DLD1 (cell line): ENCODE measurements around the gene MACF1.
"Not testable (repeated sequence)": the region's sequence is repeated elsewhere in the genome, so short reads cannot be mapped to it uniquely, and the experiment has no call there.

Source experiments
- in situ Hi-C: cut with HindIII; loops from 2 replicates; pipeline ENCODE4 v1.10.0; 2017; ENCODE audit warnings: low sequenced_read_pairs

MACF1 gene

GRCh38 chr1:39204441-39205081 lies at the start of gene MACF1:
Gene MACF1, plus strand, starts transcription at chr1:39204695. Its CDS starts 328 bp downstream, at chr1:39205023.
- in situ Hi-C loops, result no loop called here

DNA sequence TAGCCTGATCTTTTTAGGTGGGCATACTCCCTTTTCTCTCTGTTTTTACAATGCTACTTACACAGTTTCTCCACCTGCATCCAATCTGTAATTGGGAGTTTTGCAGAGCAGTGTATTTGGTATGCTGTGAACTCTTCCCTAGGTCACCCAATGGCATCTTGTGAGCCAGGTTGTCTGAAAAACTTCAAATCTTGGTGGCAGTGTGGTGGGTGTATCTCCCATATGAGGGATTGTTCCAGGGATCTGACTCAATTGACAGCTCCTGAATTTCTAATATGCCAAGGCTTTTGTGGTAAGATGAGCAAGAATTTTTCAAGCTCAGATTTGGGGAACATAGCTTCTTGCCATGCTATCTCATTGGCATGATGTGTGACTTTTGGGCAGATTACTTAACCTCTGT lies 47.2 kb upstream of the MACF1 start:
- in situ Hi-C loops, result no loop called here

DNA sequence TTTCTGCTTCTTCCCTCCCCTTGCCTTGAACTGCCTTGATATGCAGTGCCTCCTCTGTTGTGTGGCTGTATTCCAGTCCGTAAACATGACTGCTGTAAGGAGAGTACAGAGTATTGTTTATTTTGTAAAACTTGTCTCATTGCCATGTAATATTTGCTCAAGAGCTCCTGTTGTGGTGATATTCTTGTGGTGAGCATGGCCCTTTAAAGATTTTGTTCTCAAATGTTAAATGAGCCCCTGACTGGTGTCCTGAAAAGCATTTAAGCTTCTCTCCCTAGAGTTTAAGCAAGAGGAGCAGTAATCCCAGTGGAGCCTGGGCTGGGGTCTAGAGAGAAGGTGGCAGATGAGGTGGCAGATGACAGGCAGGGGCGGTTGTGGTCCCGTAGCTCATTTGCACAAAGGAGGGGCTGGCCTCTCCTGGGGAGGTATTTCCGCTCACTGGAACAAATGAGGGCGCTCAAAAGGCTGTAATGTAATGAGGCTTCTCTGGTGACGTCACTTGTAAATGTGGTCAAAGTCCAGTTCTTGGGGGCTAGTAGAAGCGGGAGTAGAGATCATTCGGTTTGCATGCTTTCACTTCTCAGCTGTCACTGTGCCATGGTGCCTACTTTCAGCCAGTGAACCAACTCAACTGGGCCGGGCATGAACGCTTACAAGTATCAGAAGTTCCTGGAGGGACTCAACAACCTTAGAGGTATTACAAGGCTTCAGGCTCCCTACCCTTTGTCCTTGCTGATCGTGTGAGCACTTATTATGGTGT lies 46.0 kb upstream of the MACF1 start:
- in situ Hi-C loops, result no loop called here

DNA sequence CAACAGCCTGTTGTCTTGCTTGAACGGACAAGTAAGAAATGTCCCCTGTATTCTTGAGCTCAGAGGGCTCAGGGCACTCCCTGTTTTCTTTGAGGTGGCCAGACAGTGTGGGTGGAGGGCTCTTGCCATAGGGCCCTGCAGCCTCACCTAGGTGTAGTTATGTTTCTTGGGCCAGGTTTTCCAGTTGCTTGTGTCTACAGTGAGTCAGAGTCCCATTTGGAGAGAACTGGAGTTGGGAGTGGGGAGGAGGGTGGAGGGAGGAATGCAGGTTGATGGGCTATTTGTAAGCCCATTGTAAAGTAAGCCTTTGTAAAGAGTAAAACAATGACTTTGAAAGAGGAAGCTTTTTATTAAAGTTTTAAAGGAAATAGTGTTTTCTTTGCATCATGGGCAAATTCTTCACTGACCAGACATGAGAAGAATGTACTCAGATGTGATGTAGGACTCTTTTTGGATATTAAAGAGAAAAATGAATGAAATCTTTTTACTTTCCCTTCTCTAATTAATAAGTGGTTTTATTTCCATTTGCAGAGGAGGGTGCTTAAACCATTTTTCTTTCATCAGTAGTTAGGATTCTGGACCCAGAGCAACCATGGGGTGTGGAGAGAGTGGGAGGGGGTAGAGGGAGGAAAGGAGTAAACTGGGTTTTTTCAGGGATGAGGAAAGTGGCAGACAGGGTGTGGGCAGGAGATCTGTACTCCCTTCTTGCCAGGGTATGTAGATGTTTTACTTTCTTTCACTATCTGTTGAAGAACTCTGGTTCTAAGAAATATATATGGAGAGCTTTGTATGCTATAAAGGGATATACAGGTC lies 45.1 kb upstream of the MACF1 start:
- in situ Hi-C loops, result no loop called here

DNA sequence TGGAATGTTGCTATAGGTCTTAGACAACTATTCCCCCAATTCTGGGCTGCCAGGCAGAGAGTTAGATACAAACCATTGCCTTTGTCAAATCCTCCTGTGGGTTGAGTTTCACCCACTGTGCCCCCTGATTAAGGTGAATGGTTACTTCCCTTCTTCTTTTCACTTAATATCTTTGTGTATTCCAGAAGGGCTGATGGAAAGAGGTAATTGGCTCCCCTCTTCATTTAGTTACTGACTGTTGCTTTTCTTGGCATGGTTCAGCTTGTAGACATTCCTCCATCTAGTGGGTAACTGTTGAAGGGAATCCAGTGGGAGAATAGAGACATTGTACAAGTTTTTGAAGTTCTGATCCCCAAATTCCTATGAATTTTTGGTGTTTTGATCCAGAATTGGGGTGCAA lies 43.8 kb upstream of the MACF1 start:
- in situ Hi-C loops, result no loop called here

- in situ Hi-C loops, result not testable (repeated sequence)
These were observed 42.7 kb upstream of the MACF1 start for GRCh38 chr1:39161811-39162210.

GRCh38 chr1:39163469-39163868 lies 41.0 kb upstream of the MACF1 start:
- in situ Hi-C loops, result no loop called here

GRCh38 chr1:39164256-39164655 lies 40.2 kb upstream of the MACF1 start:
- in situ Hi-C loops, result no loop called here

DNA sequence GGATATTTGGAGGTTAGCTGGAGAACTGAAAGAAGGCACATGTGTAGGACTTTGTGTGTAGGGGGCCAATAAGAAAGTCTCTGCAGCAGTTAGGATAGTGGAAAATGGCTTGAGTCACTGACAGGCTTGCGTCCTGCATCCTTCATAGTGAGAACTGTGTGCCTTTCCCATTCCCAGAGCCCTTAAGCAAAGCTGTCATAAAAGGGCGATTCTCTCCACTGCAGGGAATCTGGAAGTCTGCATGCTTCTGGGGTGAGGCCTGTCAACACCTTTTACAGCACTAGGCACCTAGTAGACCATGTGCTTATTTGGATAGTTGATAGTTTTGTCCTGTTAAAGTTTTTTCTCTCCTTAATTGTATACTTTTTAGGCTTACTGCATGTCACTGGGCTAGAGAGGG lies 39.4 kb upstream of the MACF1 start:
- in situ Hi-C loops, result no loop called here

- in situ Hi-C loops, result no loop called here
These were observed 39.0 kb upstream of the MACF1 start for GRCh38 chr1:39165488-39165887.

DNA sequence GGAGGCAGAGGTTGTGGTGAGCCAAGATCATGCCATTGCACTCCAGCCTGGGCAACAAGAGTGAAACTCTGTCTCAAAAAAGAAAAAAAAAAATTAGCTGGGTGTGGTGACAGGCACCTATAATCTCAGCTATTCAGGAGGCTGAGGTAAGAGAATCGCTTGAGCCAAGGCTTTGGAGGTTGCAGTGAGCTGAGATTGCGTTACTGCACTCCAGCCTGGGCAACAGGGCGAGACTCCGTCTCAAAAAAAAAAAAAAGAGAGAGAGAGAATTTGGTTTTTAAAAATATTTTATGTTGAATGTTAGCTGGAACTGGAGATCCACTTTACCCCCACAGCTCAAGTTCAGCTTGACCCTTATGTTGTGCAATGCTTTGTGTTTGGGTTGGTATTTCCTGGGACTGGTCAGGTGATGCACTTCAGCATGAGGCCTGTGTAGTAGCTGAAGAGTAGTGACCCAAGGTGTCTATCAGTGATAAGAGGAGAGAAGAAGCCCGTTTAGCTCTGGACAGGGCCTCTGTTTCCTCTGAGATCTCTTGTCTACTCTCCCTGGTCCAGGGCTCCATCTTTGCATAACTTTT lies 36.8 kb upstream of the MACF1 start:
- in situ Hi-C loops, result no loop called here

DNA sequence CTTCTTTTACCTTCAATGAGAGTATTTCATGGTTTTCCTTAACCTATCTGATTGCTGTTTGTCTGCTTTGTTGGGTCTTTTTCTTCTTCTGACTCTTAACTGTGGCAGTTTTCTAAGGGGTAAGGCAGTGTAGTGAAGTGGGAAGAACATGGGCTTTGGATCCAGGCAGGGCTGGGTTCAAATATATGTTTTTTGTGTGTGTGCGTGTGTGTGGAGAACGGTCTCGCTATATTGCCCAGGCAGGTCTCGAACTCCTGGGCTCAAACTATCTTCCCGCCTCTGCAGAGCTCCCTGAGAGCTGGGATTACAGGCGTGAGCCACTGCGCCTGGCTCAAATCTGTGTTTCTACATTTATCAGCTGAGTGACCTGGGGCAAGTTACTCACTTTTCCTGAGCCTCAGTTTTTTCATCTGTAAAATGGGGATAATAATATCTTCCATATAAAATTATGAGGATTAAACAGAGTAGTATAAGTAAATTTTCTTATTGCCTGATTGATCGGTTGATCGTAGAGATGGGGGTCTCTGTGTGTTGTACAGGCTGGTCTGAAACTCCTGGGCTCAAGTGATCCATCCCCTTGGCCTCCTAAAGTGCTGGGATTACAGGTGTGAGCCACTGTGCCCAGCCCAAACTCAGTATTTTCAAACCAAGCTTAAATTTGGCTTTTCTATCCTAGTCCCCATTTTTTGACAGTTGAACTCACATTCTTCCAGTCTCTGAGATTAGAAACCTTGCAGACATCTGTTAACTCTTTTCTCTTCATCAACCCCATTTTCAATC lies 36.0 kb upstream of the MACF1 start:
- in situ Hi-C loops, result no loop called here

DNA sequence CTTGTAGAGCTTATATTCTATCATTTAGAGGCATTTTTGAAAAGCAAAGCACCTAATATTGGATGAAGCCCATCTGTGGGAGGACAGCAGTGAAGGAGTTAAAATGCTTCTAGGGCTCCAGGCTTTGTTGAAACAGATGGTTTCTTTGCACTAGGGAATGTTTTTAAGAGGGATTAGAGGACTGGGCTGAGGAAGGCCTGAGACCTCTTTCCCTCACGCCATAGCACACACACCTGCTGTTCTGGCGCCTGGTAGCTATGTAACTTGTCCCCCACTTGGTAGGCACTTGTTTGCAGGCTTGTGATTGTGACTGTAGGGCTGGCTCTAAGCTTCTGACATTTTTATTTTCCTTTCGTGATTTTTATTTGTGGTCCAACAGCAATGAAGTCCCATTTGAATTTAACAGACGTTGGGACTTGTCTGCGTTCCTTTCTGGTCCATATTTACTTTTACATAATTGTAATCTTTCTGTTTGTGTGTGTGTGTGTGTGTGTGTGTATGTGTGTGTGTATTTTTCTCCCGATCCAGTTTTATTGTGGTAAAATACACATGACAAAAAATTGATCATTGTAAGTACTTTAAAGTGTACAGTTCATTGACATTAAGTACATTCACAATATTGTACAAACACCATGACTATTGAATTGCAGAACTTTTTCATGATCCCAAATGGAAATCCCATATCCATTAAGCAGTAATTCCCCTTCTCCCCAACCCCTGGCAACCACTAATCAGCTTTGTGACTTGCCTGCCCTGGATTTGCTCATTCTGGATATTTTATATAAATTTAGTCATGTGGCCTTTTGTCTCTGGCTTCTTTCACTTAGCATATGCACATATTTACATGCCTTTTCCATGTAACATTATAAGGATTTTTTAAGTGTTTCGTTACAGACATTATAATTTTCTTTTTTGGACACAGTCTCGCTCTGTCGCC lies 33.5 kb upstream of the MACF1 start:
- in situ Hi-C loops, result no loop called here

DNA sequence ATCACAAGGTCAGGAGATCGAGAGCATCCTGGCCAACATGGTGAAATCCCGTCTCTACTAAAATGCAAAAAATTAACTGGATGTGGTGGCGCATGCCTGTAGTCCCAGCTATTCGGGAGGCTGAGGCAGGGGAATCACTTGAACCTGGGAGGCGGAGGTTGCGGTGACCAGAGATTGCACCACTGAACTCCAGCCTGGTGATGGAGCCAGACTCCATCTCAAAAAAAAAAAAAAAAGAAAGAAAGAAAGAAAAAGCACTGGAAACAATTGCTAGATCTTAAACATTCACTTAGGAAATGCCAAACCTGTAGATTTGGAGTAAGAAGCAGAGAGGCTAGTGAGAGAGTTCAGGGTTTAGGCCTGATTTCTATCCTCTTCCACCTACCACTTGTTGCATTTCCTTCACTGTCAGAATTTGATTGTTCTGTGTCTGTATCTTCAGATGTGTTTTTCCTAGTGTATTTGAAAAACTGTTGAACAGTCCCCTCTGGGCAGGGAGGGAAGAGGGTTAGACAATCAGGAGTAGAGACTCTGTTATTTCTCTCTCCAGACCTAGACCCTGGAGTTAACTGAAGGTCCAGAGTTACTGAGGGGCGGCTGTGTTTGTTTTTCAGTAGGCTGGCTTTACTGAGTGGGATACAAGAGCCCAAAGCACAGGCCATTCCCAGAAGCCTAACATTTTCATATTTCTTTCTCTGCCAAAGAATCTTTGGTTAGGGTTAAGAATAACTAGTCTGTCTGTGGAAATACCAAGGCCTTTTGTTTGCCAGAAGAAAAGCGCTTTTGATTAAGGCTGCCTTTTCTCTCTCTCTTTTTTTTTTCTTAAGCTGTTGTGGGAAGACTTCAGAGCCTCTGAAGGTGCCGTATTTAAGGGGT lies 31.1 kb upstream of the MACF1 start:
- in situ Hi-C loops, result no loop called here

- in situ Hi-C loops, result no loop called here
These were observed 30.5 kb upstream of the MACF1 start for GRCh38 chr1:39173995-39174380.

- in situ Hi-C loops, result no loop called here
These were observed 30.0 kb upstream of the MACF1 start for GRCh38 chr1:39174390-39175081.

GRCh38 chr1:39177706-39178105 lies 26.8 kb upstream of the MACF1 start:
- in situ Hi-C loops, result no loop called here
